ENCODE results near the gene DENND1A.
A peak's percentile ranks its signal among the peaks of the same experiment; 100 is the strongest.

DENND1A gene

DNA sequence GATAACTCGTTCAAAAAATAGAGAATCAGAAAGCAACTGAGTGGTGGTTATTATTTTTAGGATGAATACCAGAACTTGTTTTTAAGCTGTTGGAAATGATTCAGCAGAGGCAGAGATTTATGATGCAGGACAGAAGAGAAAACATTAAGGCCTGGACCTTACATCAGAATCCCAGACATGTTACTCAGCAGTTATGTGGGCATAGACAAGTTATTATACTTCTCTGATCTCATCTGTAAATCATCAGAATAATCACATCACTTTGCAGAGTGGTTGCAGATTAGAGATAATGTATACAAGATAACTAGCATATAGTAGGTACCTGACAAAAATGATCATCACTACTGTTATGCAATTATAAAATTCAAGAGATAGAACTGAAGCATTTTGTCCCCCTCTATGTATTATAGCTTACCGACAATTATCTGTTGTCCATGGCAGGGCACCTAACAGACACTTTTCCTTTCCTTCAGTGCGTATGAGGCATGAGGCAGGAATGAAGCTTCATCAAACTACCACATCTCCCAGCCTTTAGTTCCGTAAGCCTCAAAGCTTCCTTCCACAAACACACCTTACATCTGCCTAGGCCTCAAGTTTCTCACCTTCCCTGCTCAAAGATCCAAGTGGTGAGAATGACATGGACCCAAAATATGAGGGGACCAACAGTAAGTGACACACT lies 165.9 kb downstream of the DENND1A start:
- H3K4me3 ChIP-seq (ENCODE audit: control insufficient read depth, low read depth, low read length) = no peak overlapping the region
- DNase-seq (ENCODE audit: low read depth) = peak; percentile 85

DNA sequence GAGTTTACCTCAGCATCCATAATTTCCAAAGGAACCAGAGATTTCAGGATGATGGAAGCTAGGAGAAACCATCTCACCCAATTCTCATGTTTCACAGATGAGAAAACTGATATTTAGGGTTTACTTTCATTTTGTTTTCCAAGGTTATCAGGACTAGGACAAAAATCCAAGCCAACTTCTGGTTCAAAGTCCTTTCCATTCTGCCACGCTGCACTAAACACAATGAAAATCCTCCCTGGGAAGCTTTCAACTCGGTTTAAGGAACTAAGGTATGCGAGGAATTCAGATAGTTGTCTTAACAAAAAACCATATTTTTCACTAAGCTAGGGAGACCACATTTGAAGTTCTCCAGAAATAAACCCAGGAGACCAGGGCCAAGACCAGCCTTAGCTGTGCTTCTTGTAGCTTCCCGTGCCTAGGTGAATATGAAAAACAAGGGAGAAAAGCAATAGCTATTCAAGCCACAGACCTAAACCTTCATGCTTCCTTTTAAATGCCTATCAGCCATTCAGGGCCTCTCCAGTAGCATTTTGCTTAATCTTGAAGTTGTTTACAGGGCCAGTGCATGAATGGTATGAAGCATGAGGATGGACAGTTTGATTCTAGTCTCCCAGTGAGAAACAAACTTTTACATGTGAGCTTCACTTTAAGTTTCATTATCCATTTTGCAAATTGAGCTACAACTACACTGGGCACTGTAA lies 167.9 kb downstream of the DENND1A start:
- TF ChIP-seq, protein P1, sequence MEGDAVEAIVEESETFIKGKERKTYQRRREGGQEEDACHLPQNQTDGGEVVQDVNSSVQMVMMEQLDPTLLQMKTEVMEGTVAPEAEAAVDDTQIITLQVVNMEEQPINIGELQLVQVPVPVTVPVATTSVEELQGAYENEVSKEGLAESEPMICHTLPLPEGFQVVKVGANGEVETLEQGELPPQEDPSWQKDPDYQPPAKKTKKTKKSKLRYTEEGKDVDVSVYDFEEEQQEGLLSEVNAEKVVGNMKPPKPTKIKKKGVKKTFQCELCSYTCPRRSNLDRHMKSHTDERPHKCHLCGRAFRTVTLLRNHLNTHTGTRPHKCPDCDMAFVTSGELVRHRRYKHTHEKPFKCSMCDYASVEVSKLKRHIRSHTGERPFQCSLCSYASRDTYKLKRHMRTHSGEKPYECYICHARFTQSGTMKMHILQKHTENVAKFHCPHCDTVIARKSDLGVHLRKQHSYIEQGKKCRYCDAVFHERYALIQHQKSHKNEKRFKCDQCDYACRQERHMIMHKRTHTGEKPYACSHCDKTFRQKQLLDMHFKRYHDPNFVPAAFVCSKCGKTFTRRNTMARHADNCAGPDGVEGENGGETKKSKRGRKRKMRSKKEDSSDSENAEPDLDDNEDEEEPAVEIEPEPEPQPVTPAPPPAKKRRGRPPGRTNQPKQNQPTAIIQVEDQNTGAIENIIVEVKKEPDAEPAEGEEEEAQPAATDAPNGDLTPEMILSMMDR (conservative IDR thresholded peaks at IDR 0.05; ENCODE audit: control insufficient read depth, insufficient read depth, low read depth, low read length) = no peak
- DNase-seq (ENCODE audit: low read depth) = no peak
- H3K4me3 ChIP-seq (ENCODE audit: control insufficient read depth, low read depth, low read length) = no peak overlapping the region

More for the DNA sequence above, 165.9 kb downstream of the DENND1A start:
- TF ChIP-seq, protein P1 (conservative IDR thresholded peaks at IDR 0.05; ENCODE audit: control insufficient read depth, insufficient read depth, low read depth, low read length) = no peak

DNA sequence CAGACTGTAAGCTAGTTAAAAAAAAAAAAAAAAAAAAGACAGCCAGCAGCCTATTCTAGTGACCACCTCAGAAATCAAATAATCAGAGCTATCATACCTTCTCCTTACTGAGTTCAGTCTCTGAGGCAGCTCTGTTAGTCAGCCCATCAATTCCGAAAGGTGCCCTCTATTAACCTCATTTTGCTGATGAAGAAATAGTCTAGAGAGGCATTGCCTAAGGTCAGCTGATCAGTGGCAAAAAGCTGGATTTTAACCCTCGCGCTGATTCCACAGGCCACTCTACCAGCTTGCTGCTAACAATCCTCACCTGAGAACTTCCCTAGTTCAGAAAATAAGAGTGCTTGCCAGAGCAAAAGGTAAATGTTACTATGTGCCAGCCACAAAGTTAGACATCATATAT lies 172.0 kb downstream of the DENND1A start:
- TF ChIP-seq, protein P1 (conservative IDR thresholded peaks at IDR 0.05; ENCODE audit: control insufficient read depth, insufficient read depth, low read depth, low read length) = no peak
- no peak overlapping the region for H3K4me3 ChIP-seq (ENCODE audit: control insufficient read depth, low read depth, low read length)
- no peak for DNase-seq (ENCODE audit: low read depth)

DNA sequence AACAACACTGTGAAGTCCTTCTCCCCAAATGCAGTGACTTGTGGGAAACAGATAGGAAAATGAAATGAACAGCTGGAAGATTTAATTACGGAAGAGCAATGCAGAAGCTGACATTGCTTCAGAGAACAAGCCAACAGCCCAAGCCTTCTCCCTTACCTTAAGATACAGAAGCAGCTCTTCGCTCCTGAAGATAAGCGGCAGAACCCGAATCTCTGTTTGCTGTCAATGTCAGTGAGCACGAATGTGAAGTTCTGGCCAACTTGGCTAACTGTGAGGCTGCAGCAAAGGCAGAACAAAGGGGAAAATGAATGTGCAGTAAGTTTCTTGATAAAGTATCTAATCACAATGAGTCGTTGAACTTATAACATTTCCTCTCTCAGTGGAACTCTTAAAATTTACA lies 172.4 kb downstream of the DENND1A start:
- TF ChIP-seq, protein P1 (conservative IDR thresholded peaks at IDR 0.05; ENCODE audit: control insufficient read depth, insufficient read depth, low read depth, low read length) = no peak
- no peak overlapping the region for H3K4me3 ChIP-seq (ENCODE audit: control insufficient read depth, low read depth, low read length)
- DNase-seq (ENCODE audit: low read depth) = no peak

DNA sequence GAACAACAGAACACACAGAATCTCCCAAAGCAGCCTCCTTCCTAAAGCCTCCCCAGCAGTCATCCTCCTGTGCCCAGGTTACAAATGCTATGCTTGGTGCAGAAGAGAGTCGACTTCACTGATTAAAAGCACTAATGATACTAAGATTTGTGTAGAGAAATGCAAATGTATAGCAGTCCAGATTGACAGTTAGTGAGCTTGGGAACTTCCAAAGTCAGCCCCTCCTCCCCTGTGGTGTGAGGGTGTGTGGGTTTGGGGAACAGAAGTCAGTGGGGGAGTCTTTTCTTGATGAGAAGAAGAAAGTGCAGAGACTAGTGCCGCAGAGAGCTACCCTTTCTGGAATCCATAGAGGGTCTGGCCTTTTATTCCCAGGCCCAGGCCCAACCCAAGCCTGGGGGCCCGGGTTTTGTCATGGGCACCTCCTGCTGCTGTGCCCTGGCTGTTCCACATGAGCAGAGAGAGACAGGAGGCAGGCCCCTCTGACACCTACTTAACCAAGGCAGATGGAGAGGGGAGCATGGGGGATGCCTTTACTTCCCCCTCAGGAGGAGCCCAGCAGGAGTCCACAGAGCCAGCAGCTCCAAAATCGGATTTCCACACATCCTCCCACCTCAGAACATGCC lies 173.3 kb downstream of the DENND1A start:
- TF ChIP-seq, protein P1 (conservative IDR thresholded peaks at IDR 0.05; ENCODE audit: control insufficient read depth, insufficient read depth, low read depth, low read length) = no peak
- DNase-seq (ENCODE audit: low read depth) = no peak
- H3K4me3 ChIP-seq (ENCODE audit: control insufficient read depth, low read depth, low read length) = no peak overlapping the region

DNA sequence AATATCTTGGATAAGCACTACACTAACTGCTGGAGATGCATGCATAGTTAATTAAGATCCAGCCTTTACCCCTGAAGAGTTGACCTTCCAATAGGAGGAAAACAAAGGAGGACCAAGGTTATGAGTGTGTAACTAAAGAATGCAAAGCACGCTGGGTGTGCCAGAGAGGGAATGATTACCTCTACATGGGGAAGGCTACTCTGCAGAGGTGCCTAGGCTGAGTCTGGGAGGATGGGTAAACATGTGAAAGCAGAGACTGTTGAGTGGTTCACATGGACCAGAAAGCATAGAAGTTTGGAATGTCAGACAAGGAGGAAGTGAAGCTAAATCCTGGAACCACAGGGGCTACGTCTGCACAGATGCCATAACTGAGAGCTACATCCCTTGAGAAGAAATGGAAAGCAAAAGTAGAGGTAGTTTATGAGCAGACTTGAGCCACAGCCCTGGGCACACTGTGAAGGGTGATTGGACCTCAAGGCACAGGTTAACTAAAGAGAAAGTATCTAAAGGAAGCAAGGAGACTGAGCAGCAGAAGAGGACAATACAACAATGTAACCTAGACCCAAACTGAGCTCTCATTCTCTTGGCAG lies 176.2 kb downstream of the DENND1A start:
- TF ChIP-seq, protein P1 (conservative IDR thresholded peaks at IDR 0.05; ENCODE audit: control insufficient read depth, insufficient read depth, low read depth, low read length) = no peak
- no peak for DNase-seq (ENCODE audit: low read depth)
- H3K4me3 ChIP-seq (ENCODE audit: control insufficient read depth, low read depth, low read length) = no peak overlapping the region
